GM12873 (cell line): ENCODE data around the gene FAF2.

Source experiments
- TF ChIP-seq, protein P1 (sequence below): IDR thresholded peaks from 2 replicates; pipeline ENCODE4 v1.5.1; 2012; ENCODE audit warnings: low read depth, mild to moderate bottlenecking, moderate library complexity, low read length, control low read depth; ENCODE audit not compliant: insufficient read depth; ENCODE audit errors: missing control alignments

Gene FAF2

GRCh38 chr5:176424181-176424580, 24.0 kb upstream of the FAF2 start:
- TF ChIP-seq, protein P1, sequence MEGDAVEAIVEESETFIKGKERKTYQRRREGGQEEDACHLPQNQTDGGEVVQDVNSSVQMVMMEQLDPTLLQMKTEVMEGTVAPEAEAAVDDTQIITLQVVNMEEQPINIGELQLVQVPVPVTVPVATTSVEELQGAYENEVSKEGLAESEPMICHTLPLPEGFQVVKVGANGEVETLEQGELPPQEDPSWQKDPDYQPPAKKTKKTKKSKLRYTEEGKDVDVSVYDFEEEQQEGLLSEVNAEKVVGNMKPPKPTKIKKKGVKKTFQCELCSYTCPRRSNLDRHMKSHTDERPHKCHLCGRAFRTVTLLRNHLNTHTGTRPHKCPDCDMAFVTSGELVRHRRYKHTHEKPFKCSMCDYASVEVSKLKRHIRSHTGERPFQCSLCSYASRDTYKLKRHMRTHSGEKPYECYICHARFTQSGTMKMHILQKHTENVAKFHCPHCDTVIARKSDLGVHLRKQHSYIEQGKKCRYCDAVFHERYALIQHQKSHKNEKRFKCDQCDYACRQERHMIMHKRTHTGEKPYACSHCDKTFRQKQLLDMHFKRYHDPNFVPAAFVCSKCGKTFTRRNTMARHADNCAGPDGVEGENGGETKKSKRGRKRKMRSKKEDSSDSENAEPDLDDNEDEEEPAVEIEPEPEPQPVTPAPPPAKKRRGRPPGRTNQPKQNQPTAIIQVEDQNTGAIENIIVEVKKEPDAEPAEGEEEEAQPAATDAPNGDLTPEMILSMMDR, result no peak

DNA sequence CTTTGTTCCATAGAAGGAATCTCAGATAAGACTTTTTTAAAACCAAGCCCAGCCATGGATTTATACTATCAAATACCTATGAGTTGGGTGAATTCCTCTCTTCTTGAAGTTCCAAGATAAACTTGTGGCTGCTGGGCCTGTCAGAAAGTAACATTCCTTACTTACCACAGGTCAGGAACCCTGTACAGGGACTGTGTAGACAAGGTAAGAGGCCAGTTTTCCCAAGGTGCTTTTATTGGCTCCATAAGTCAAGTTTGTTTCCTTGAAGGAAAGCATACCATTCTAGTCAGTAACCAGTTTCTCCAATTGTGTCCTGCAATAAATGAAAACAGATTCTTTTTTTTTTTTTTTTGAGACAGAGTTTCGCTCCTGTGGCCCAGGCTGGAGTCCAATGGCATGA, 23.0 kb upstream of the FAF2 start:
- TF ChIP-seq, protein P1, result no peak

DNA sequence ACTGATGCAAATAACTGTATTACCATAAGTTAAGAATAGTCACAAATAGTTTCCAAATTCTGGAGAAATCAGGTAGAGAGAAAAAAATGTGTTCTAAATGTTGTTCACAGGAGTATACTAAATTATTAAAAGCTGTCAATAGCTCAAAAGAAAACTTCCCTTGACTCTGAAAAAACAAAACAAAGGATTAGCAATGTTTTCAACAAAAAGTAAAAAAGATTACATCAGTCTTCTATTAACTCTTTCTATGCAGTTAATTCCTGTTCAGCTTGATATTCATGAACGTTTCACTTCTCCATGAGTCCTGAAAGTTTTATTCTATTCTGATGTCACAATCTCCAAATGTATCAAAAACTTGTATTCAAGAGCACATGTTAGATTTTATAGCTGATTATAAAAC, 22.4 kb upstream of the FAF2 start:
- TF ChIP-seq, protein P1, result no peak

DNA sequence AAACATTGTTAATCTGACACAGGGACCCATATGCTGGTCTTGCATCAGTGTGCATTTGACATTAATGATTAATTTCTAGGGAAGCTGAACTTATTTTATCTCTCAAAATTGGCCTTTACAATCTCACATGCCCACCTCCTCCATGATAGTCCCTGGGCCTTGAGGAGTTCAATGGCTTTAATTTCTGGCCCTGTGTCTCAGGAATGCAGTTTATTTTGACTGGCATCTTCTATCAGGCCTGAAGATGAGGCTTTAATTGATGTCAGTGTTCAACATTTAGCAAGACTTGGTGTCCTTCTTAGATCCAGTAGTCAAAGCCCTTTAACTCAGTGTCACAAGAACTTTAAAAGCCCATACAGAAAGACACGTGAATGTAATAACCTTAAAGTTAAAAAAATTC, 21.3 kb upstream of the FAF2 start:
- TF ChIP-seq, protein P1, result no peak

DNA sequence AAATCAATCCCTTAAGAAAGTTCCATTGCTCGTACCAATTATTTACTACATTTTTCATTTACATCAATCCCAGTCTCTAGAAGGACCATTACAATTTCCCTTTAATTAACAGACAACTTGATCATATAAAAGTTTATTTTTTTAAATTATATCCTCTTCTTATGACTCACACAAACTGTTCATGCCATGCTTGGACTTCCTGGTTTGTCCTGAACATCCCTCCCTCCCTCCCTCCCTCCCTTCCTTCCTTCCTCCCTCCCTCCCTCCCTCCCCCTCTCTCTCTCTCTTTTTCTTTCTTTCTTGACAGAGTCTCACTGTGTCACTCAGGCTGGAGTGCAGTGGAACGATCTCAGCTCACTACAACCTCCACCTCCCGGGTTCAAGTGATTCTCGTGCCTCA, 20.2 kb upstream of the FAF2 start:
- TF ChIP-seq, protein P1, result no peak

DNA sequence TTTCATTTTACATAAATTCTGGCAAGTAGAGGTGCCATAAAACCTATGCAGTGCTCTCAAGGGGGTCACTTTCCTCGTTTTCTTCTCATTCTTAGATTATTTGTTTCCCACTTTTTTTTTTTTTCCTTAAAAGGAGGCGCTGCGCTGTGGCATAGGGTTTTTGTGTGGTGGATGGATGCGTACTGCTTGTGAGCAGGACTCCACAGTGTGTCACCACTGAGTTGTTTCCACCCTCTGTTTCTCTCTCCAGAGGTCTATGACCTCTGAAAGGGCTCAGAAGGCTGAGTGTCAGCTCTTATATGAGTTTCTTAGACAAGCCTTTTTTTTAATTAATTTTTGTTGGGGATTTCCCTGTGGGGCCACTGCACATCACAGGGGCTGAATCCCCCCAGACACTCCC, 18.2 kb upstream of the FAF2 start:
- TF ChIP-seq, protein P1, result no peak

GRCh38 chr5:176432707-176433106, 15.5 kb upstream of the FAF2 start:
- TF ChIP-seq, protein P1, result no peak
